GM10248 (cell line): Measurements from ENCODE around the gene MAN2A1.

Source experiments
- CTCF ChIA-PET: fragments of 300-600 bp; sonication (Branson Sonifier 250); formaldehyde crosslinking; extraction: SDS; loops from one replicate; lab custom pipeline; 2021; ENCODE audit warnings: antibody characterized with exemption; lab: Yijun Ruan, JAX
- POLR2A ChIA-PET: fragments of 350-650 bp; sonication (Branson Sonifier 250); formaldehyde crosslinking; extraction: SDS; loops from one replicate; lab custom pipeline; 2020; ENCODE audit warnings: antibody characterized with exemption; lab: Yijun Ruan, JAX
- DNase-seq: peaks from one replicate; pipeline ENCODE4 v3.0.0; 2012; ENCODE audit errors: extremely low spot score
- CTCF ChIP-seq: IDR thresholded peaks from 2 replicates; pipeline ENCODE4 v1.5.1; 2012; ENCODE audit warnings: mild to moderate bottlenecking, low read depth; ENCODE audit errors: extremely low read depth, missing control alignments, control extremely low read depth

MAN2A1 gene

GRCh38 chr5:109650493-109650892 is 39.2 kb upstream of the MAN2A1 start:
- ChIA-PET CTCF (interaction anchor here (1.2 kb wide), 1 partner anchor 18 kb away, joined by 3 read pairs; no protein-coding TSS in a partner anchor), POLR2A (no interaction called here)
- DNase-seq: no peak
- no peak for TF ChIP-seq CTCF

- no peak for TF ChIP-seq CTCF
- ChIA-PET POLR2A (no interaction called here), CTCF (interaction anchor here (1.0 to 1.2 kb wide), 2 partner anchors 7 to 34 kb away, joined by 3 read pairs; no protein-coding TSS in a partner anchor)
- no peak for DNase-seq
Measured at GRCh38 chr5:109652096-109652495, 37.6 kb upstream of the MAN2A1 start.

- ChIA-PET POLR2A (no interaction called here), CTCF (interaction anchor here (1.0 to 1.2 kb wide), 2 partner anchors 8 to 35 kb away, joined by 3 read pairs; no protein-coding TSS in a partner anchor)
- DNase-seq: no peak
- TF ChIP-seq CTCF: no peak
Measured at GRCh38 chr5:109653042-109653441, 36.7 kb upstream of the MAN2A1 start.

DNA sequence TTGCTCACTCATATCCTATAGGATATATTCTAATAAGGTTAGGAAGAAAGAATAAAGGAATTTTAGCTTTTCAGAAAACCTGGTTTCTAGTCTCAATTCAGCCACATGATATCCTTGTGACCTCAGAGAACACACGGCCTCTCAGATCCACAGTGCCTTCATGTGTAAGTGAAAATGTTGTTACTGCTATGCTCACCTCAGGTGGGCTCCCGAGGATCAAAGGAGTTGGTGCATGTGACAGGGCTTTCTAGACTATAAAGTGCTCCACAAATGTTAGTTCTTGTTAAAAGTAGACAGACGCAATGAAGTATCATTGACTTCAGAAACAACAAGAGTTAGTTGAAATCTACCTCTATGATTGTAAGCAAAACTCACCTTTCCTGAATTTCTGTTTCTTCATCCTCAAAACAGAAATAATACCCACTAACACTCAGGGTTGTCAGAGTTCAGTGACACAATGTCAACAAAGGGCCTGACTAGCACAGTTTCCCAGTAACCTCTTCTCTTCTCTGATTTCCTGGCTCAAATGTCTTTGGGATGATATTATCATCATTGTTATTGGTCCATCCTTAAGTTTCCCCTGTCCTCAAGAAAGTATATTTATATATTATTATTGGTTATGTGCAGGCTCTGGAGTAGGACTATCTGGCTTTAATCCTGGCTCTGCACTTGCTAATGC is 36.0 kb upstream of the MAN2A1 start:
- ChIA-PET CTCF (interaction anchor here (1.2 kb wide), 1 partner anchor 9 kb away, joined by 3 read pairs; no protein-coding TSS in a partner anchor), POLR2A (no interaction called here)
- no peak for DNase-seq
- TF ChIP-seq CTCF: no peak

- POLR2A ChIA-PET: no interaction called here
- no peak for DNase-seq
- CTCF ChIA-PET: no interaction called here
- no peak for TF ChIP-seq CTCF
Measured at GRCh38 chr5:109654455-109654854, 35.3 kb upstream of the MAN2A1 start.

- CTCF ChIA-PET: interaction anchor here (1.0 kb wide), 1 partner anchor 23 kb away, joined by 3 read pairs; no protein-coding TSS in a partner anchor
Measured at GRCh38 chr5:109655841-109656240, 33.9 kb upstream of the MAN2A1 start.

More at GRCh38 chr5:109655841-109656240, 33.9 kb upstream of the MAN2A1 start:
- no peak for DNase-seq
- POLR2A ChIA-PET: no interaction called here
- TF ChIP-seq CTCF: no peak
